ENCODE data around the gene SUN3. TPM values are rescaled to one million over a fixed set of nuclear protein-coding genes. Genes with fewer than 3 reads are reported as not detected.

Gene SUN3
- total and polyA plus RNA-seq, 2 of the 4 experiments (the other 2 are of a cell fraction): not detected

- DNase-seq (peak; percentile 27), ATAC-seq (ENCODE audit: low read depth) (peak; percentile 28)
- BruUV-seq (replicated peaks): no TSS peak
- no CpG with 5 or more reads among the region's 1 CpG for WGBS, 2 experiments (ENCODE audit: extremely low coverage in 2 of 2, insufficient read length in 1 of 2)
- H4K5ac ChIP-seq (ENCODE audit: low read depth, low read length): no peak overlapping the region
- H2AFZ ChIP-seq (replicated peaks; ENCODE audit: low read length, poor library complexity): no peak overlapping the region
- no peak overlapping the region for H3K4ac ChIP-seq (ENCODE audit: low read depth, low read length)
- H3K36me3 ChIP-seq (ENCODE audit: control insufficient read depth, insufficient read depth, low read length): peaks cover 41% of the 10 kb centered on the region
- H3K79me1 ChIP-seq (ENCODE audit: low read depth in 1 of 2, low read length in 2 of 2): peaks cover 11 to 32% of the 10 kb centered on the region in 2 experiments; a peak in 3 of 4 replicates
- dilution Hi-C loops (cut with HindIII; ENCODE audit: low sequenced_read_pairs, unreplicated experiment) (no loop called here), in situ Hi-C loops (cut with MboI; ENCODE audit: low sequenced_read_pairs) (no loop called here), intact Hi-C loops (cut with micrococcal nuclease) (no loop called here)
- no peak overlapping the region for H2AK5ac ChIP-seq (ENCODE audit: low read depth, low read length)
- POLR2A ChIA-PET (ENCODE audit: unreplicated experiment): interaction anchor here (0.7 kb wide), 1 partner anchor 114 kb away, joined by 10 read pairs; no protein-coding TSS in a partner anchor
- H3K4me2 ChIP-seq (ENCODE audit: low read depth, low read length): no peak overlapping the region
- H3K27me3 ChIP-seq (ENCODE audit: control insufficient read depth, insufficient read depth, low read length): no peaks in the 10 kb centered on the region
- H3K9ac ChIP-seq (ENCODE audit: low read depth, low read length): no peak overlapping the region
- H3K9me1 ChIP-seq (ENCODE audit: insufficient read depth, low read length): peaks cover 10% of the 10 kb centered on the region
- H3K9me3 ChIP-seq (ENCODE audit: control insufficient read depth, insufficient read depth, low read length): no peaks in the 10 kb centered on the region
- no peak overlapping the region for H4K8ac ChIP-seq (ENCODE audit: low read depth in 2 of 2, low read length in 2 of 2)
- H3K27ac ChIP-seq (ENCODE audit: insufficient read depth, low read length): no peak overlapping the region
- H4K20me1 ChIP-seq (ENCODE audit: insufficient read depth, low read length): no peaks in the 10 kb centered on the region; the same call in 1 of the 2 replicates
- no peak overlapping the region for H2BK15ac ChIP-seq (ENCODE audit: low read depth, low read length)
- H3K4me3 ChIP-seq (ENCODE audit: insufficient read depth, low read depth, low read length): no peak overlapping the region
- TF ChIP-seq, protein P1, sequence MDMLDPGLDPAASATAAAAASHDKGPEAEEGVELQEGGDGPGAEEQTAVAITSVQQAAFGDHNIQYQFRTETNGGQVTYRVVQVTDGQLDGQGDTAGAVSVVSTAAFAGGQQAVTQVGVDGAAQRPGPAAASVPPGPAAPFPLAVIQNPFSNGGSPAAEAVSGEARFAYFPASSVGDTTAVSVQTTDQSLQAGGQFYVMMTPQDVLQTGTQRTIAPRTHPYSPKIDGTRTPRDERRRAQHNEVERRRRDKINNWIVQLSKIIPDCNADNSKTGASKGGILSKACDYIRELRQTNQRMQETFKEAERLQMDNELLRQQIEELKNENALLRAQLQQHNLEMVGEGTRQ (IDR thresholded peaks at IDR 0.05; ENCODE audit: low read depth, low read length): no peak
- TF ChIP-seq CHD1 (IDR thresholded peaks at IDR 0.05; ENCODE audit: low read depth, low read length) (no peak), ELK1 (IDR thresholded peaks at IDR 0.05; ENCODE audit: borderline replicate concordance, low read depth, low read length) (no peak), MXI1 (IDR thresholded peaks at IDR 0.05; ENCODE audit: borderline replicate concordance, low read depth, low read length) (no peak), RFX5 (IDR thresholded peaks at IDR 0.05; ENCODE audit: low read depth, low read length) (no peak), SMC3 (IDR thresholded peaks at IDR 0.05; ENCODE audit: low read depth, low read length) (no peak), RCOR1 (IDR thresholded peaks at IDR 0.05; ENCODE audit: insufficient replicate concordance, low read length) (no peak), MAZ (IDR thresholded peaks at IDR 0.05; ENCODE audit: borderline replicate concordance, low read depth, low read length) (no peak), FOS (IDR thresholded peaks at IDR 0.05; ENCODE audit: low read depth, low read length) (no peak), BHLHE40 (IDR thresholded peaks at IDR 0.05; ENCODE audit: low read depth, low read length) (no peak), MAFK (IDR thresholded peaks at IDR 0.05; ENCODE audit: low read depth, low read length) (no peak), POLR2A (IDR thresholded peaks at IDR 0.05; ENCODE audit: low read depth, low read length) (no peak)
- TF ChIP-seq, protein P2, sequence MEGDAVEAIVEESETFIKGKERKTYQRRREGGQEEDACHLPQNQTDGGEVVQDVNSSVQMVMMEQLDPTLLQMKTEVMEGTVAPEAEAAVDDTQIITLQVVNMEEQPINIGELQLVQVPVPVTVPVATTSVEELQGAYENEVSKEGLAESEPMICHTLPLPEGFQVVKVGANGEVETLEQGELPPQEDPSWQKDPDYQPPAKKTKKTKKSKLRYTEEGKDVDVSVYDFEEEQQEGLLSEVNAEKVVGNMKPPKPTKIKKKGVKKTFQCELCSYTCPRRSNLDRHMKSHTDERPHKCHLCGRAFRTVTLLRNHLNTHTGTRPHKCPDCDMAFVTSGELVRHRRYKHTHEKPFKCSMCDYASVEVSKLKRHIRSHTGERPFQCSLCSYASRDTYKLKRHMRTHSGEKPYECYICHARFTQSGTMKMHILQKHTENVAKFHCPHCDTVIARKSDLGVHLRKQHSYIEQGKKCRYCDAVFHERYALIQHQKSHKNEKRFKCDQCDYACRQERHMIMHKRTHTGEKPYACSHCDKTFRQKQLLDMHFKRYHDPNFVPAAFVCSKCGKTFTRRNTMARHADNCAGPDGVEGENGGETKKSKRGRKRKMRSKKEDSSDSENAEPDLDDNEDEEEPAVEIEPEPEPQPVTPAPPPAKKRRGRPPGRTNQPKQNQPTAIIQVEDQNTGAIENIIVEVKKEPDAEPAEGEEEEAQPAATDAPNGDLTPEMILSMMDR (conservative IDR thresholded peaks at IDR 0.05; ENCODE audit: low read depth, low read length): no peak
- H2AK9ac ChIP-seq (replicated peaks; ENCODE audit: low read depth, low read length, poor library complexity): no peak overlapping the region
- CTCF ChIA-PET: interaction anchor here (1.2 kb wide), 1 partner anchor 15 kb away, joined by 3 read pairs; no protein-coding TSS in a partner anchor
- H3K14ac ChIP-seq (replicated peaks; ENCODE audit: low read depth, low read length): no peak overlapping the region
- H4K91ac ChIP-seq (ENCODE audit: insufficient read depth, low read depth, low read length): no peak overlapping the region
- H3K23ac ChIP-seq (ENCODE audit: low read depth, low read length): no peak overlapping the region
- H2BK20ac ChIP-seq (ENCODE audit: low read depth, low read length): no peak overlapping the region
- no peak overlapping the region for H2BK120ac ChIP-seq (ENCODE audit: low read depth, low read length)
- no peak overlapping the region for H3K18ac ChIP-seq (ENCODE audit: low read depth, low read length)
- peaks cover 7% of the 10 kb centered on the region; the same call in 1 of the 2 replicates for H3K4me1 ChIP-seq (ENCODE audit: control insufficient read depth, insufficient read depth, low read length)
- no peak overlapping the region for H2BK5ac ChIP-seq (ENCODE audit: low read depth, low read length, poor library complexity, severe bottlenecking)
- no peak overlapping the region for H3K56ac ChIP-seq (ENCODE audit: extremely low read depth, insufficient read depth, low read length)
Measured at GRCh38 chr7:47970761-47971160, 58.1 kb downstream of the SUN3 start.
